GM21576 (cell line): ENCODE measurements around the gene SMIM20.

Experiments used
- ATAC-seq: cut with Tn5 transposase; IDR thresholded peaks from one replicate; pipeline ENCODE4 v1.9.1; 2021; ENCODE audit warnings: mild to moderate bottlenecking, moderate library complexity; ENCODE audit not compliant: unreplicated experiment

Gene SMIM20

DNA sequence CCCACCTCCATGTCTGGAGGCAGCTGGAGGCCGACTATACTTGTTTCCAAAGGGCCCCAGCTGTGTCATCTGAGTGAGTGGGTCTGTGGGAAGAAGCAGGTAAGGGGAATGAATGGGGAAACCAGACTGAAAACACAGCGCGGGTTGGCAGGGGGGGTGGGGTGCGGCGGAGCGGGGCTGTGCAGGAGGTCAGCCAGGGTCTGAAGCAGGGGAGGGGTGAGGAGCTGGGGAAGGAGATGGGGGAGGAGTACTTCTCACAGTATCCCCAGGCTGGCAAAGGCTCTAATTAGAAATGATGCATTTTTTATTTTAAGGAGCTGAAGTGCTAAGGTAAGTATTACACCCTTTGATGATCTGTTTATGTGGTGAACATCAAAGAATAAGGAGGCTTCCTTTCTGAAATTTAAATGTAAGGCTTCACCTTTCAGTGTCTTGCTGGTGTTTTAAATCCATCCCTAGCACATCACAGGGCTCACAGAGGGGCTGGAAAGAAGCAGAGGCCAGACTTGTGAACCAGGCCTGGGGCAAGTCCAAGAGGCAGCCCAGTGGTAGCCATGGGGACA, 37.5 kb downstream of the SMIM20 start:
- no peak for ATAC-seq

DNA sequence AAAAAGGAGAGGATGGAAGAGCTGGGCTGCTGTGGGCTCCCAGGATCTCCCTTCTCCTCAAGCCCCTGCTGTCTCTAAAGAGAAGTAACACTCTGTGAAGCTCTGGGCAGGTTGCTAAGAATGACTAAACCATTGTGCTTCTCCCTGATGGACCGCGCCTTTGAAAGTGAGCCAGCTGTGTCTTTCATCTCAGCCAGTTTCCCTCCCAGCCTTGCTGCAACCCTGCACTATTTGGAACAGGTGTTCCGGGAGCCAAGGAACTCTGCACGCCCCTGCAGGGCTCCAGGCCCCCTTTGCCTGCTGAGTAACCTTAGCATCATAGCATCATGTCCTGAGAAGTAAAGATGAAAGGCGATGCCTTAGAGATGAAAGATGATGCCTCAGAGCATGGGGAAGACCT, 39.7 kb downstream of the SMIM20 start:
- no peak for ATAC-seq

DNA sequence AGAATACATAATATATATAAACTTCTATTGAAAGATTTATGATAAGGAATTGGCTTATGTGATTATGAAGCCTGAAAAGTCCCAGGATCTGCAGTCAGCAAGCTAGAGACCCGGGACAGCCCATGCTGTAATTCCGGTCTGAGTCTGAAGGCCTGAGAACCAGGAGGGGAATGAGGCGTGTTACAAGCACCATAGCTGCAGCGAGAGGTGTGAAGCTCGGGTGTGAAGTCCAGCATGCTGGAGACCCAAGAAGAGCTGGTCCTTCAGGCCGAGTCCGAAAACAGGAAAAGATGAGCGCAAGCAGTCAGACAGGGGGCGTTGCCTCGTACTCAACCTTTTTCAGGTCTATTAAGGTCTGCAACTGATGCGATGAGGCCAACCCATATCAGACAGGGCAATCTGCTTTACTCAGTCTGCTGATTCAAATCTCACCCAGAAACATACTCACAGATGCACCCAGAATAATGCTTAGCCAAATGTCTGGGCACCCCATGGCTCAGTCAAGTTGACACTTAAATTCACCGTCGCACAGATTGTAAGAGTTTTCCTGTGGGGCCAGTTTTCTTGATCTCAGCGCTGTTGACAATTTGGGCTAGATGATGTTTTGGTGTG, 40.4 kb downstream of the SMIM20 start:
- ATAC-seq = no peak

DNA sequence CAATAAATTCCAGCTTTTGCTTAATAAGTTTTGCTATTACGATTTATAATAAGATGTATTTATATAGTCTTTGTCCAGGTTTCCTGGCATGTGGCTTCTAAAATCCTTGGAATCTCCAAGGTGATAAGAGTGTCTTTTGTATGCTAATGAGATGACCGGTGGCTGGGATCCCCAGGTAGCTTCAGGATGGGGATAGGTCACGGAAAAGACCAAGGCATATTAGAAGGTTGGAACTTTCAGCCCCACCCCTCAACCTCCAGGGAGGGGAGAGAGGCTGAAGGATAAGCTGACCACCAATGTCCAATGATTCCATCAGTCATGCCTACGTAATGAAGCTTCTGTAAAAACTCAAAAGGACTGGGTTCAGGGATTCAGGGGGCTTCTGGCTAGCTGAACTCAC, 41.7 kb downstream of the SMIM20 start:
- ATAC-seq = no peak

DNA sequence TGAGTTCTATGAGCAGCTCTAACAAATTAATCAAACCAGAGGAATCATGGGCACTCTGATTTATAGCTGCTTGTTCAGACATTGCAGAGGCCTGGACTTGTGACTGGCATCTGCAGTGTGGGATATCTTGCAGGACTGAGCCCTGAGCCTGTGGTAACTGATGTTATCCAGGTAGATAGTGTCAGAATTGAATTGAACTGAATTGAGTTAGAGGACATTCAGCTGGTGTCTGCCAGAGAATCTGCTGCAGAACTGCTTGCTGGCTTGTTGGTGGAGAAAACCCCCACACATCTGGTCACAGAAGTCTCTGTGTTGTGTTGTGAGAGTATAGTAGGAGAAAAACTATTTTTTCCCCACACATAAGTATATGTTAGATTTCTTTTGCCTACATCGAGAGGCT, 42.2 kb downstream of the SMIM20 start:
- ATAC-seq = no peak

DNA sequence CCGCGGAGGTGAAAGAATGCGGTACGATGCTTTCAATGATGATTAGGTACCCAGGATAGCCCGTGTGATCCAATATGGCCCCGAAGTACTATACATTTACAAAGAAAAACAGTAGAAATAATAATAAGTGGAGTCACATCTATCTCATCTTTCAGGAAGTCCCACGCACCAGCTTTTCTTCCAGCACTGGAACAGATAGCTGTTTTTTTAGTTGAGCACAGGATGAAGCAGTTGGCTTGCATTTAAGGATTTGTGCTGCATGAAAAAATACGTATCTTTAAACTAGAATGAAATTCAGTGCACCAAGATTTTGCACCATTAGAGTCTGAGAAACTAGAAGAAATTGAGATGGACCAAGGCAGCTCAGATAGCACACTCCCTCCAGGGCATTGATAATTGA, 44.1 kb downstream of the SMIM20 start:
- no peak for ATAC-seq

DNA sequence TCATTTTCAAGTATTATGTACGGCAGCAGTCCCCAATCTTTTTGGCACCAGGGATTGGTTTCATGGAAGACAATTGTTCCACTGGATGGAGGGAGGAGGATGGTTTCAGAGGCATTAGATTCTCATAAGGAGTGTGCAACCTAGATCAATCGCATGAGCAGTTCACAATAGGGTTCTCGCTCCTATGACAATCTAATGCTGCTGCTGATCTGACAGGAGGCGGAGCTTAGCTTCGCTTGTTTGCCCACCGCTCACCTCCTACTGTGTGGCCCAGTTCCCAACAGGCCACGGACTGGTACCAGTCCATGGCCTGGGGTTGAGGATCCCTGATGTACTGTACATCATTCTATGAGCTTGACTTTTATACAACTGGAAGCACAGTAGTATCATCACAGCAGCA, 48.4 kb downstream of the SMIM20 start:
- no peak for ATAC-seq

DNA sequence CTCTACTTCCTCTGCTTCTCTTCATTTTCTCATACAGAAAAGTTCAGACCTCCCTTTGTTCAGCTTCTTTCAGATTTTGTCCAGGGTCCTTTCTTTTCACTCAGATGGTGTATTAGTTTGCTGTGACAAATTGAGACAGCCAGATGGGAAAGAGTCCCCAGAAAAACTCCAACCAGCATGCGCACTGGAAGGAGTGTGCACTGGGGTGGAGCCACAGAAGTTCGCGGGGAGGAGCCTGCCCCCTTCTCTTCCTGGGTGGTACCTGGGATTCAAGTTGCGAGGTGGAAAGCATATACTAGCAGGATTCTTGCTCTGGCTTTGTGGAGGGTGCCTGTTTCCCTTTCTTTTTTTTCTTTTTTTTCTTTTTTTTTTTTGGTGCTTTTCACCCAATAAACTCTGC, 51.6 kb downstream of the SMIM20 start:
- no peak for ATAC-seq

DNA sequence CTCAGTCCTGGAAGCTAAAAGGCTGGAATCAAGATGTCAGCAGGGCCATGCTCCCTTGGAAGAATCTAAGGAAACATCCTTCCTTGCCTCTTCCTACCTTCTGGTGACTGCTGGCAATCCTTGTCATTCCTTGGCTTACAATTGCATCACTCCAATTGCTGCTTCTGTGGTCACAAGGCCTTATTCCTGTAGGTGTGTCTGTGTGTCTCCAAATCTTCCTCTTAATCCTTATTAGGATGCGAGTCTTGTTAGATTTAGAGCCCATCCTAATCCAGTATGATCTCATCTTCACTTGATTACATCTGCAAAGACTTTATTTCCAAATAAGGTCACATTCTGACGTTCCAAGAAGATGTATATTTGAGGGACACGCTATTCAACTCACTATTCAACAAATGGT, 52.2 kb downstream of the SMIM20 start:
- ATAC-seq = no peak

DNA sequence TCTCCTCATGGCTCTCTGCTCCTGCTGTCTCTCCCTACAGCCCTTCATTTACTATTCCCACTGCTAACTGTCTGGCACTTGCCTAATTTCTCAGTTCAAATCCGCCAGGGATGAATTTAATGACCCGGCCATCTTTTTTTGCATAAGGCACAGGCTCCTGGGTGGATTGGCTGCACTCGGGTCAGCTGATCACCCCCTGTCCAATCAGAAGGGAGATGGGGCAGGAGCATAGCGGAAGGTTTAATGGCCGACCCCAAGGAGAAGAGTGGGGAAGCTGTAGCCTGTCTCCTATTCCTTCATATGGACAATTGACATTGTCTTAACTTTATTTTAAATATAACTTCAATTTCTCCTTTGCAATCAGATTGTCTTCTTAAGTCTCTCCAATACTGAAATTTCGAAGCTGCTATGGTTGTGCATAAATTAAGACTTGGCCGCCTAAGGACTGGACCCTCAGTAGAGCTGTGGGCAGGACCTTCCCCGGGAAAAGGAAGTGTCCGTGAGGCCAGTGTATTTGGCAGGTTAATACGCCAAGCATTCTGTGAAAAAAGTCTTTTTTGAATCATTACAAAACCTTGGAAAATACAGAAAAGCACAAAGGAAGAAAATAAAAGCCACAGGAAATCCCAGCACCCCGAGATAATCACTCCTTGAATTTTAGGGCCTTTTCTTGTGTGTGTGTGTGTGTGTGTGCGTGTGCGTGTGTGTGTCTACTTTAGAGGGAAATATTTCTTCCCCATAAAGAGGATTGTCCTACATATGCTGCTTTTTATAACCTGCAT, 55.5 kb downstream of the SMIM20 start:
- ATAC-seq = no peak

DNA sequence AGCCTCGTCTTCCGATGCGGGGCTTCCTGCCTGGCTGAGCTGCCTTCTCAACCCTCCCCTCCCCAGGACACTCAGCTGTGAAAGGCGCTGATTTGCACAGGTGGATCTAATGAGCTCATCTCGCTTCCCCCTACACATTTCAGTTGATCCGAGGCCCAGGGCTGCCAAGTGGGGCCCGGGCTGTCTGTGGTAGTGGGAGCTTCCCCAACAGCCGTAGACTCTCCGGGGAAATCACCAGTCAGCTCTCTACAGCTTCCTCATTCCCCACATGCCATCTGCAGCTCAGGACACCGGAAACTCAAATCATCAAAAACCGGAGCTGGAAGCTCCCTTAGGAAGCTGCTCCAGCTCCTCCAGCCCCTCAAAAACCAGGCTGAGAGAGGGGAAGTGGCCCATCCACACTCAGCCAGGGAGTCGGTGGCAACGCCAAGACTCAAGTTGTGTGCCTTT, 56.2 kb downstream of the SMIM20 start:
- peak; percentile 66 for ATAC-seq

DNA sequence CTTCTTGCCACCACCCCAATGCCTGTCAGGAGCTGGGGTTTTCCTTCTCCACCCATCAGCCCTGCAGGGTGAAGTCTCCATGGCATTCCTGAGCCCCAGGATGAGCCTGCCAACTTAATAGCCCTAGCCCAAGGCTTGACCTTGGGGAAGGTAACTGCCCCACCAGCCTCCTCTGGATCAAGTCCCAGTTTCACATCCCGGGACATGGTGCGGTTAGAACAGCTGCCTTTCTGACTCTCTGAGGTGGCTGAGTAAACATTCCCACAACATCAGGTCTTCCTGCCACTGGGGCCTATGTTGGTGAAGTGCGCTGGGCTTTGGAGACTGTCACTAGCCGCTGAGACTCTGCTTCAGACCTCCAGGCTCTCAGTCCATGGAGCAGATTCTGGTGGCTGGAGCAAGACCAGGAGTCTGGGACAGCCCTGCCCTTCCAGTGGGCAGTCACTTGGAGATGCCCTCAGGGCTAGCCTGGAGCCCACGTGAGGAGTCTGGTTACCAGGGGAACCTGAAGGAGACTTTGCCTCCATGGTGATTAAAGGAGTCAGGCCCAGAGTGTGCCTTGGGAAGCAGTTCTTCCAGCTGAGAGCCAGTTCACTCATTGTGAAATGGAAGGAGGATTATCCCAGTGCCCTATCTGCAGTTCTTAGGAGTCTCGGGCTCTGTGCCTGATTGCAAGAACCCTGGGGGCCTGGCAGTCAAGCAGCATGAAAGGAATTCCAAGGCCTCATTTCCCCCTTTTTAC, 56.8 kb downstream of the SMIM20 start:
- no peak for ATAC-seq

DNA sequence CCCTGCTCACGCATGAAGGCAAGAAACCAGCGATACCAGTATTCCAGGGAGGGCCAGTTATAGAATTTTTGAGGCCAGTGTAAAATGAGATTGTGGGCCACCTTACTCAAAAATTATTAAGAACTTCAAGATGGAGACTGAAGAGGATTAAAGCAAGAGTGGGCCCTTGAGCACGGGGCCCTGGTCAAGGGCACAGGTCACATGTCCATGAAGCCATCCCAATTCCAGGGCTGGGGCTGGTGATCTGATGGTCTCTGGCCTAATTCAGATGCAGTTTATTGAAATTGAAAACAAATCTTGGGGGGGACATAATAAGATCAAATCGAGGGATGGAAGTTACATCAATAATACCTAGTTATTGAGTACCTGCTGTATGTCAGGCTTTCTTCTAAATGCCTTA, 58.3 kb downstream of the SMIM20 start:
- ATAC-seq = no peak

DNA sequence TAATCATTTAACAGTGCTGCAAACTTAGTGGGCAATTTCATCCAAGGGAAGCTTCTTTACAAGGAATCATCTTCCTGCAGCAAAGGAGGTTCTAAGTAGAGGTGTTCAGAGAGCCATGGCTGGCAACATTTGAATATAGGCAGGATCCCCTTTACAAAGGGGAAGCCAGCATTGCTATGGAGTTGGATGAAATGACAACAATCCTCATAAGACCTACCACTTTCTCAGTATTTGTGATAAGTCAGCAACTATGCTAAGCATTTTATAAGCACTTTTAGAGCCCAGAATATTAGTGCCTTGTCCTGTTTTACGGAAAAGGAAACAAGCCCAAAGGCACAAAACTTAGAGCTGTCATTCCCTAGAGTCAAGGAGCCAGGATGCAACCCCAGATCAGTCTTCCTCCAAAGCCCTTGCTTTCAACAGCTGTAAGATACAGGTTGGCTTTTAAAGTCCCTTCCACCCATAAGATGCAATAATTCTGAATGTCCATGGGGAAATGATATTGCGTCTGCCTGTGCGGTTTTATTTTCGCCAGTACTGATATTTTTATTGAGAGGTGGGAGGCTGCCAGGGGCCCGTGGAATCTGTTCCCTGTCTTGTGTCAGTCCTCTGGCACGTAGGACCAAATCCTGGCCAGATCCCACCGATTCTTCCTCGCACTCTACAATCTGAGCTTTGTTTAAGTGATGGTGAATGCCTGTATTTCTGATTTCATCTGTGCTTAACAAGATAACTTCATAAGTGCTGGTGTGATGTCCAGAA, 59.1 kb downstream of the SMIM20 start:
- no peak for ATAC-seq

DNA sequence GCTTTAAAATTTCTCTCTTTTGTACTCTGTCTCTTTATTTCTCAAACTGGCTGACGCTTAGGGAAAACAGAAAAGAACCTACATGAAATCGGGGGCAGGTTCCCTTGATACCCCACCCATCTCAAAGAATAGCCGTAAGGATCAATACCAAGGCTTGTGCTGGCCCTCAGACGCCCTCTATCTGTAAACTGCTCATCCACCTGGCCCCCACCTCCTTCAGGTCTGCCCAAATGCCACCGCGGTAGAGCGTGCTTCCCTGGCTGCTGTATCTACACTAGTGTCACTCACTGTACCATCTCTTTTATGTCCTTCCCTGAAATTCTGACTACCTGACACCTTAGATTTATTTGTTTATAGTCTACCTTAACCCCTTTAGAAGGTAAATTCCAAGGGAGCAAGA, 62.8 kb downstream of the SMIM20 start:
- no peak for ATAC-seq

DNA sequence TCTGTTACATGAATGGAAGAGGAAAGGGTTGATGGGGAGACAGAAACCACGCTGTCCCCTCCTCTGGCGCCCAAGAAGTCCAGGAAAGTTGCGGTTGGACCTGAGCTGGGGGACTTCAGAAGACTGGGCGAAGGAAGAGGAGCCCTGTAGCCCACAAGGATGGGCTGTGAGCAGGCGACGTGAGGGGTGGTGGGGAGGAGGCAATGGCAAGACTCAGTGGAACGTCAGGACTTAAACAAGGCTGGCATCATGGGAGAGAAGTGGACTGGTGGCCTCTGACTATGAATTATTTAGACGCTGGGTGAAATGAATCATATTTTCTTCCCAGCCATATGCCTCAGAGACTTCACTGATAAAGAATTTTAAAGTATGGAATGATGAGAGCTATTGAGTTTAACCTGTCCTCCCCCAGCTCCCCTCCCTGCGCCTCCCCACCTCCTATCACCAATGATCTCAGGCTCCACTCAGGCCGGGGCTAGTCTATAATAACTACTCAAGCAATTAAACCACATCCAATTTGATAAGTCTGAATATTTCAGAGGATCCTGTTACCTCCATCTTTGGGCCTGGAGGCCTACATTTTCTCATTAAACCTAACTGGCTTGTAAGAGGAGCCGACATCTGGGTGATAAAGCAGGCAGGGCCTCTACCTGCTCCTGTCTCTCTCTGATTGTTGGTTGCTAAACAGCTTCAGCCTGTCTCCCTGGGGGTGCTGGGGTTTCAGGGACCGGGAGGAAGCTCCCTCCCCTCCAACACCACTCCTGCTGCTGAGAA, 63.6 kb downstream of the SMIM20 start:
- ATAC-seq = no peak

DNA sequence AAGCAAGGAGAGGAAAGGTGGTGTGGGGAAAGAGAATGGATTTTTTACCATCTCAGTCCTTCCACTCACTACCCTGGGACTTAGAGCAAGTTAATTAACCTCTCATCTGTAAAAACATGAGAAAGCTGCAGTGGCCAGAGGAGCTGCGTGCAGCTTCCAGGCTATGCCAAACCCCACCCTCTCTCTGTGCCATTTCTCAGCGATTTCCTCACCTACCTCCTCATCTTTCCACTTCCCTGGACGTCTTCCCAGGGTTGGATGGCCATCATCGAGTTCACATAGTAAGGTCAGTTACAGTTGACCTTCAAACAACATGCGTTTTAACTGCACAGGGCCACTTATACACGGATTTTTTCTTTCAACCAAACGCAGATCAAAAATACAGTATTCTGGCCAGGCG, 64.3 kb downstream of the SMIM20 start:
- no peak for ATAC-seq
